Sciatic nerve (tissue), 2 donors: ENCODE results near the gene SGK1. TPM values are rescaled to one million over a fixed set of nuclear protein-coding genes. Genes with fewer than 3 reads are reported as not detected.

Experiments
- ATAC-seq: fragments of 200-7000 bp; cut with Tn5 transposase; one replicate; pipeline ENCODE4 v1.9.1; 2020; ENCODE audit warnings: mild to moderate bottlenecking, moderate library complexity
- DNase-seq: peaks from one replicate; pipeline ENCODE4 v3.0.0-alpha.2; 2020; ENCODE audit warnings: low spot score
- intact Hi-C: fragments of 100-400 bp; cut with DNase I; formaldehyde crosslinking; loops from one replicate; pipeline ENCODE4 v1.14.2; 2022
- total RNA-seq: library from RNA; stranded (reverse); fragmentation: NEBNext Ultra II Directional; extraction: Animal tissue kit (Norgen Biotek cat#: 25700); gene quantifications from one replicate; pipeline ENCODE4 v1.2.1, GENCODE V29; 2021
- donor health status: DM: no; HTN: no; CAD: no.
- donor health status: DM: no; HTN: no; CAD: no.

SGK1 gene
- total RNA-seq: 215 TPM

DNA sequence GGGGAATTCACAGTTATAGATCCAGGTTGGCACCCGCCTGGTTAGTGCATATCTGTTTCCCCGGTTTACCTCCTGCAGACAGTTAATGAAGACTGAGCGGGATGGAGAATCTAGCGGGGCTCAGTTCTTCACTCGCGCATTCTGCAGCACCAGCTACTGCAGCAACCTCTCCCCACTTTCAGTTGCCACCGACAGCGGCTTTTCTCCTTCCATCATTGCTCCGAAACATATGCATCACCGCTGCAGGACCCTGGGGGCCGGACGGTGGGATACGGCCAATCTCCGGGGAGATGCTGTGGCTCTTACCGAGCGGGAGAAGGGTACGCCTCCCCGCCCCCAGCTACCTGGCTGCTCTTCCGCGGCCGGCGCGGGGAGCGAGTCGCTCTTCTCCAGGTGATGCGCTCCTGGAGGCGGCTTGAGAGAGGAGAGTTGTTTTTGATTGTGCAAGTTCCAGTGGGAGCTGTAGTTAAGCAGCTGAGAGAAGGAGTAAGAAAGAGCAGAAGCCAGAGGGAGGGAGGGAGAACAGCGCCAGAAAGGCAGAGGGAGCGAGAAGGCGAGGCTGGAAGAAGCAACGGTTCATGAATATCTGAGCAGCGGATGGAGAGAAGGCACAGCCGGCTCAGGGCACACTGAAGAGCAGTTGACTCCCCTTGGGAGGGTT lies at the start of gene SGK1:
TSS of gene SGK1 (minus strand) at position 642 of the 661 bp plus-strand sequence. CDS start 652 bp downstream, outside the sequence.
- ATAC-seq: peak; percentile 83
- no peak for DNase-seq
- intact Hi-C loops: no loop called here

DNA sequence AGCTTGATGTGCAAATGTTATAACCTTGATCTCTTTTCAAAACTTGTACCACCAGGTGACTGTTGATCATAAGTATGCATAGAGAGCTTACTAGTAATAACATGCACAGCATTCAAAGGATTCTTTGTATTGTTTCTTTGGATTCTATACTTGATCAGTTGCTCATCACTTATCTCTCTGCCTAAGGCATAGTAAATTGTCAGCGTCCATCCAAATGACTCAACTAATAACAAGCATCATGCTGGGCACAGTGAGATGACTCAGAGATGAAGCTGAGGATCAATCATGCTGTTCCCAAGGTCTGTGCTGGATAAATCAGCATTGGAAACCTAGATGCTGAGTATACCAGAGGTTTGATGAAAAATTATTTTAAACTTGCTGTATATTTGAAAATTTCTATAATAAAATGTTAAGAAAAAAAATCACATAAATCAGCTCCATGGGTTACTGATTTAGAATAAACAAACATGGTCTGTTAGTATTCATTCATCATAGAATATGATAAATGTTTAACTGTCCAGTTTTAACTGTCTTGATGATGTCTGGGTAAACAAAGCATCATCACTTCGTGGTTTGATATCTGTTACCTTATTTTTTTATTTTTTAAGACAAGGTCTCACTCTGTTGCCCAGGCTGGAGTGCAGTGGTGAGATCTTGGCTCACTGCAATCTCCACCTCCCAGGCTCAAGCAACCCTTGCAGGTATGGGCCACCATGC lies 45.6 kb upstream of the SGK1 start:
- DNase-seq (no peak), ATAC-seq (no peak)
- intact Hi-C loops: no loop called here

DNA sequence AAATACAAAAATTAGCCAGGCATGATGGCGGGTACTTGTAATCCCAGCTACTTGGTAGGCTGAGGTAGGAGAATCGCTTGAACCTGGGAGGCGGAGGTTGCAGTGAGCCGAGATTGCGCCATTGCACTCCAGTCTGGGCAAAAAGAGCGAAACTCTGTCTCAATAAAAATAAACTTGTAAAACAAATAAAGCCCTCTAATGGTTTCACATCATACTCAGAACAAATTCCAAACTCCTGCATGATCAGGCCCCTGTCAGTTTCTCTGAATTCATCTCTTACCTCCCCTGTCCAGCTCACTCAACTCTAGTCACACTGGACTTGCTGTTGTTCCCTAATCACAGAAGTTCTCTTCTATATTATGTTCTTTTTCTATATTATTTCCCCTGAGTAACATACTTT lies 43.1 kb upstream of the SGK1 start:
- DNase-seq (no peak), ATAC-seq (no peak)
- intact Hi-C loops: no loop called here

DNA sequence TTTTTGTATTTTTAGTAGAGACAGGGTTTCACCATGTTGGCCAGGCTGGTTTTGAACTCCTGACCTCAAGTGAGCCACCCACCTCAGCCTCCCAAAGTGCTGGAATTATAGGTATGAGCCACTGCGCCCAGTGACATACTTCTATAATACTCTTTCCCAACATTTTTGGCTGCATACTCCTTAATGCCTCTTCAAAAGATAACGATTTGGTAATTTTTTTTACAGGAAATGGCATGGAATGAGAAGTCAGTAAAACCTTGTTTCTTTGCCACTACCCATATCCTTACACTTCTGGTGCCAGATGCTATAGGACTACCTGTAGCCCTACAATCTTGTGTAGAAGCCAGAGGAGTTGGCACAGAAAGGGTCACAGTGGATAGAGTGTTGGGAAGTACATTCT lies 41.4 kb upstream of the SGK1 start:
- DNase-seq (no peak), ATAC-seq (no peak)
- intact Hi-C loops: no loop called here

DNA sequence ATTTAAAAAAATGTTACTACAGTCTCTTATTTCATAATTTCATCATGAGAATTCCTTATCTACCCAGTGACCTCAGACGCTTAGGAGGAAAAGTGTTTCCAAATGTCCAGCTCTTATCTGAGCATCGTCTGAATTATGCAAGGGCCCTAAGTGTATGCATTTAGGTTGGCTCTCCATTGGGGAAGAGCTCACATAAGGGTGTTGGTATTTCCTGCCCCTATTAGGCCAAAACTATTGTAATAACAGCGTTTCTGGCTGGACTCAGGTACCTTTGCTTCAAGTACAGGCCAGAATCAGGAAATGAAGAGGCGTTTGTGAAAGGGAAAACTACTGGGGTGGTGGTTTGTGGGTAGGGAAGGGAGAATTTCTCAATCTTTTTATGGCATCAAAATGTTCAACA lies 40.4 kb upstream of the SGK1 start:
- peak; percentile 22 for ATAC-seq
- intact Hi-C loops: no loop called here
- no peak for DNase-seq

DNA sequence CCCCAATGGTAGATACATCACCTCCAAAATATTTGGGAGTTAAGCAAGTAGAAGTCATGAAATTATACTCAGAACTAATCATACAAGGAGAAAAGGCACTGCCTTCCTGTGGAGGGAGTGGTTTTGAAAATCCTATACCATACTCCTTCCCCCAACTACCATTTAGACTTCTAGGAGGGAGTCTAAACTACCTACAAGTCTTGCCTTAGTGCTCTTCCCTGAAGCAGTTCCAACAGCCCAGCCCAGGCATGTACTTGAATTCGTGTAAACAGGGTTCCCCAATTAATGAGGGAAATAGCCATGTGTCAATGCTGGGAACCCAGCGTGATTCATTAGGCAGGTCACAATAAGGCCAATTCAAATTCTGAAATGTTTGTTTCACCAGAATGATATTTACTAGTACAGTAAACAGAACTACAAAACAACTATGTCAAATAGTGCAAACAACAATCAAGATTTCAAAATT lies 39.1 kb upstream of the SGK1 start:
- intact Hi-C loops: no loop called here
- DNase-seq: no peak
- ATAC-seq: no peak

DNA sequence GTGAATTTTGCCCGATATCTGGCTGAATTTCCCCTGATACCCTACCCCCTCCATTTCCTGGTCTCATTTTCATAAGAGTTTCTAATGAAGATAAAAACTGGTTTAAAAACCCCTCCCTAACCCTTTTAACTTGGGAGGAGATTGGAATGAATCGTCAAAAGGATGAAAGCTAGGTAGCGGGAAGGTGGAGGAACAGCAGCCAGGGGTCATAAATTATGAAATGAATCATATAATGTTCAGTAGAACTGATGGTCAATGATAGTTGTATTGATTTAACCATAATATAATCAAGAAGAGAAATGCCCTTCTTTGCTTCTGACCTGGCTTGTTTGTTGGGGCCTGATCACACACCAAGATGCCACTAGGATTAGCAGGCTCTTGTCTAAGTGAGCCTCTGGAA lies 38.5 kb upstream of the SGK1 start:
- no peak for ATAC-seq
- no peak for DNase-seq
- intact Hi-C loops: no loop called here

DNA sequence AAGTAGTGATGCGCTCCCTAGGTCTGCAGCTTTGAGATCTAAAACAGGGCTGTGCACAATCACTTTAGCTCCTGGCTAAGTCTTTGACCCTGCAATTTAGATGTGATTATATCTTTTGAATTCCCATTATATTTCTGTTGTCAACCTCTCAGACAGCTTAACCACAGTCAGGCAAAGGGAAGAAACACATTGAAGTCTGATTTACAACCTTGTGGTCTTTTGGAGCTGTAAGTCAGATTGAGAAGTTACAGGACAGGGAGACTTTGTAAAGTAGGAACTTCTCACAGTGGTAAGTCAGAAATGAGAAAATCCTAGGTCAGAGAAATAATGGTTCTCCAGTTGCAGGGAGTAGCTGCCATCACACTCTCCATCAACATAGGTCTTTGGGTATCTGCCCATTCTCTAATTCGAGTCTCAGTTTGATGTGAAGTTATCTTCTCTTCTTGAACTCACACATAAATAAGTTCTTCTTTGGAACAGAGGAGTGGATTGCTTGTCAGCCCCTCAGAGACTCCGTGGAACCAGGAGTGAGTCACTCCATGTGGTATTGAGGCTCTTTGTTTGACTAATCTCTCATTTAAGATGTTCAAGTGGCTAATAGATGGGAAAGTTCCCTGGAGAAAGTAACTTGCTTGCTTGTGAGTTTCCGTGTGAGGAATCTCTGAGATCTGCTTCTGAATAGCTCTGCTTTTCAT lies 35.0 kb upstream of the SGK1 start:
- DNase-seq (no peak), ATAC-seq (no peak)
- intact Hi-C loops: no loop called here

DNA sequence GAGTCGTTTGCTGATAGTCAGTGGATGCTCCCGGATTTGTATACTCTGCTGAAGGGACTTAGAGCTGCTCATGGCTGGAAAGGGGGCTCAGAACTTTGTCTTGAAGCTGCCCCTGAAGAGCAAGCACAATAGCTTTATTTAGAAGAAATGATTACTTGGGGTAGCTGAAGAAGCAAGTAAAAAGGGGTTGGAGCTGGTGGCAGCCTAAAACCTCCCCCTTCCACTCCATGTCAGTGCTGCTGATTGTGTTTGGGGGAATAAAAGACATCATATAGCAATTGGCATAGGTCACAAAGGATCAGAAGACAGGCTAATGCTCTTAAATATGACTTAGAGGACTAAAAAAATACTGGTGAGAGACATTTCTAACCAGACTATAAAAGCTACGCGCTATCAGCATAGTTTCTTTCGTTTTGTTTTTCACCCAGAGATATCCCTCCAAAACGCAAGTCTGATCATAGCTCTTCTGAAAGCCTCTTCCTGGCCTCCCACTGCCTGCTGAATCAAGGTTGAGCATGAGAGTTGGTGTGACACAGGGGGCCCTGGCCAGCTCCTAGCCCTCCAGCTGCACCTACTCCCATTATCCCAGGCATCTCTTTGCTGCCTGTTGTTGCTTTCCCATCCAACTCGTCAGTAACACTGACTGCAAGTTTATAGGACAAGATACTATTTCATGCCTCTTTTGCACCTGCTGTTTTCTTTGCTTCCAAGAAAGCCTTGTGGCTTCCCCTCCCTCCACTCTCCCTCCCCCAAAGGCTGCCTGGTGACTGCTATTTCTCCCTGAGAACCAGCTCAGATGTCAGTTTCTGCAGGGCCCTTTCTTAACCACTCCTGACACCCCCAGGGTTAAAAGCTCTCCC lies 33.9 kb upstream of the SGK1 start:
- intact Hi-C loops: no loop called here
- ATAC-seq: no peak
- DNase-seq: no peak

DNA sequence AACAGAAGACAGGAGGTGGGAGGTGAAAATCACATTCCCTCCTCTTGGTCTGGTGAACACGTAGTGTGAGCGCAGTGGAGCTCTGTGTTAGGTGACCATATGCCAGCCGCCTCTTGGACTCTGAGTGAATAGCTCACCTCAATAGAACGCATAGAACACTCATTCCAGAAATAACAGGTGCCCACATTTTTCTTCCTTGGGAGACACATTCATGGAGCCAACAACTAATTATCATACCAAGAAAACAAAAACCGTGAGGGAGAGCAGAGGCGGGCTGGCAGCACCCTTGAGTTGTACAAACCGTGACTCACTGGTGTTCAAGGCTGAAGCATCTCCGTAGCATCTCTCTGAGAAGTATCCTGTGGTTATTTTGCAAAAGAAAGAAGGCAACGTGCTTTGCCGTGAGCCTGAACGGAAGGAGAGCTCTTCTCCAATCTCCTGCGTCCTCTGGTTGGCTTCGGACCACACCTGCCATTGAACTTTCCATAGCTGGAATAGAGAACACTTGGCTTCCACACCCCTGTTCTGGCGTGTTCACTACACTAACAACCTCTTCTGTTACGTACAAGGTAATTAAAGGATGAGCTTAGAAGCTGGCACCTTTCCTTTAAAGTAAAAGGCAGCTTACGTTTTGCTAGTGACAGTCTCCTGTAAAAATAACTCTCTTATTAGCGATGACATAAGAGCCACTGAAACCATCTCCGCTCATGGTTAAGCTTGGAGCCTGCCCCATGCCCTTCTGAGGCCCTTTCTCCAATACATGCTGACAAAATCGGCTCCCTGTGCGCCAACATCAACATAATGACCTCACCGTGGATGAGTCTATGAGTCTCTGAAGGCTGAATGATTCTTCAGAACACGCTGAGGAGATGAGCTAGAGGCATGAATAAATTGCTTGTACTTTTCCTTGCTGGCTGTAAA lies 30.2 kb upstream of the SGK1 start:
- ATAC-seq (peak; percentile 95), DNase-seq (peak; percentile 86)
- intact Hi-C loops: no loop called here

DNA sequence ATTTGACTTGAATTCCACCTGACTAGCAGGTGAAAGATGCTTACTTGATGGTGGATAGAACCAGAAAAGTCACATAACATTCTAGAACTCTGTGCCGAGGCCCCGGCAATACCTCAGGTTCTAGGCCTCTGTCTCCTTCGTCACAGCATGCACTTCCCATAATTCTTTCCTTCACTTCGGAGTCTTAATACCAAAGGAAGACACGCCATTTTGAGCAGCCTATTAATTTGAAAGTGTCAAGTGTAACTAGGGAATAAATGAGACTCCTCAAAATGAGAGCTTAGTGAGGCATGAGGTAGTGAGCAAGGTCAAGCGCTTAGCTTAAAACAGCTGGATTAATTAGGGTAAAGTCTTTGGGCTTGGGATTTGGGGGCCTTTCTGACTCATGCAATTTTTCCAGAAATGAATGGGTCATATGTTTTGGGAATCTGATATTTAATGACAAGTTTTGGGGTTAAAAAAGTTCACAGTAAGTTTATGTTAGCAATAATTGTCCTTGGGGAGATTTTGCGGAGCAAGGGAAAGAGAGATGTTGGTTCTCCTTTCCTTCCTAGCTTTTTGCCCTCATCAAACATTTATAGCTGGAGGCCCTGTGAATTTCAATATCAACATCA lies 29.1 kb upstream of the SGK1 start:
- intact Hi-C loops: no loop called here
- DNase-seq (no peak), ATAC-seq (no peak)

DNA sequence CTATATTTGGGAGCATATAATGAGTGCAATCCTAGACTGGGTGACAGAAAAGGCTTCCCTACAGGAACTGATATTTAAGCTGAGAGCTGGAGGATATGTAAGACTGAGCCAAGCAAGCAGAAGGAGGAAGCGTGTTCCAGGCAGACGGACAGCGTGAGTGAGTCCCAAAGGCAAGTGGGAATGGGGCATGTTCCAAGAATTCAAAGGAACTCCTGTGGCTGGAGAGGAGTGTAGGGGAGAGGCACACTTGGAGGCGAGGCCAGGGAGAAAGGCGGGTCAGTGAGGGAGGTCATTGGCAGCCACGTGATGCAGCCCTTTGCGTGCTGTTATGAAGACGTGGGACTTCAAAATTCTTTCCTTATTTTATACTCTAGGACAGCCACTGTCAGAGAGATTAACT lies 27.9 kb upstream of the SGK1 start:
- ATAC-seq (peak; percentile 83), DNase-seq (peak; percentile 82)
- intact Hi-C loops: no loop called here

DNA sequence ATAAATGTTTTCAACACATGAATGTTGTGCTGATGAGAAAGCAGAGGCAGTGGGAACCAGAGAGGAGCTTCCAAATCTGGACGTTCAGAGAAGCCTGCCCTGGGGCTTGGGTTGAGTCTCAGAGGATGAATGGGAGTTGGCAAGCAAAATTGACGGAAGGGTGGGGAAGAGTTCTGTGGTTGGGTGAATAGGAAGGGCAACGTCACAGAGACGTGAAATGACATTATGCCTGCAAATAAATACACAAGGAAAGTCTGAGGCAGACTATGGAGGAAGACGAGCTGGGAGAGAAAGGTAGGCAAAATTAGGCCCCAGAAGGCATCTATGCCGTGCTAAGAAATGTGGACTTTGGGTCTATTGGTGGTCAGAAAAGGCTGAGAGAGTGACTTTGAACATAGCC lies 25.2 kb upstream of the SGK1 start:
- intact Hi-C loops: no loop called here
- ATAC-seq: no peak
- DNase-seq: no peak

DNA sequence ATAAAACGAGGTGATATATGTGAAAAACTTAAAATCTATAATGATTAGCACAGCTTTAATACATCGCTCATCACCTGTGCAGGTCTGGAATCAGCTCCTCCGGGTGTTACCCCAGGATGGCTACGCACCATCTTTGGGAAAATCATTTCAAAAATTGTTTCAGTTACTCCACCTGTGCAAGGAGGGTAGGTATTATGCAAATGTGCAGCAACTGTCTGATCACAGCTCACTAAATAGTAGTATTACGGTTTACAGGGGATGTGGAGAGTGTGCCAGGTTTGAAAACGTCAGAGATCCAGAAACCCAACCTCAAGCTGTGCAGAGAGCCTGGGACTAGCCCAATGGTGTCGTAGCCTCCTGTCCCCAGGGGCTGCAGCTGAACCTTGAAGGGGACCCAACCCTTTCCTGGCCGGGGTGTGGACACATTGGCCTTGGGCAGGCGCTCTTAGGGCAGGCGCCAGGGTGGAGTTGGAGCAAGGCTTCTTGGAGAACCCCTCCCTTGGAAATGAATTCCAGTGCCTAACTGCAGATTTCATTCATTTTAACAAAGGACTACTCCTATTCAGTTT lies 24.2 kb upstream of the SGK1 start:
- DNase-seq: no peak
- intact Hi-C loops: no loop called here
- no peak for ATAC-seq

DNA sequence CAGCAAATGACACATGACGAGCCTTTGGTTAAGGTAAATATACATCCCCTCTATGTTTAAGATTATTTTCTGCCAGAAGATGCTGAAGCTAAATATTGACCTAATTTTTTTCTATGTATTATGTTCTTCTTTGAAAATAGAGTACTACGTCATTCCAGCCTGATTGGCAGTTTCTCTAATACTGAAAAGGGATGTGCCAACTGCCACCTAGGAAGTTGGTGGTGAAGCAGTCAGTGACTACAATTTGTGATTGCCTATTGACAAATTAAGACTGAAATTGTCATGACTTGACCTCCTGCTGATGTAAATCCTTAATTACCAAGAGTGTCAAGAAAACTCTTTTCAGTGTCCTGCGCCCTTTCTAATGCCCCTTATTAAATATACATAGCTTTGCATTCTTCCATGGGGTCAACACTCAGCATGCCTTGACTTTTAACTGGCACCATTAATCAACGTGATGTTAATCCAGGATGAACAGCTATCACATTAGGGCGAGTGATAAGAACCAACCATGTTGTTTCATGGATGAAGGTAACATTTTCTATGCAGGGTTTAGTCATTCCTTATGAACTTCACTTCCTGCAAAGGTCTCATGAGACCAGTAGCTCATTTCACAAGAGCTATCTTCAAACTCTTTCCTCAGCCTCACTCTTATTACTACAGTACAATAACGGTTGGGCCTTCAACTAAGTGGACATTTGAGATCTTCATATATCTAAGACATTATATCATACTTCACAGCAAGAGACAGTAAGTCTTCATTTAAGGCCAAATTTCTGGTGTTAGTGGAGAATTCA lies 22.5 kb upstream of the SGK1 start:
- ATAC-seq (no peak), DNase-seq (no peak)
- intact Hi-C loops: no loop called here

DNA sequence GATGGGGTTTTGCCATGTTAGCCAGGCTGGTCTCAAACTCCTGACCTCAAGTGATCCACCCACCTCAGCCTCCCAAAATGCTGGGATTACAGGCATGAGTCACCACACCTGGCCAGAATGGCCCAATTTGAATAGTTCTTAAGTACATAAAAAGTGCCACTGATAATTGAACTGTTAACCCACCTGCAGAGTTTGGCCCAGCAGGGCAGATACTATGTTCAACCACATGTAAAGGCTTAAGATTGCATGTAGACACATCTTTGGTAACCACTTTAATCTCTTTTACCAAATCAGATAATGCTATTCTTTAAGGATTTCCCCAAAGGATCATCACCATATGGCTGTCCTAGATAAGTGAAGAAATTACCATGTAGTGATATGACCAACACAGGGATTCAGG lies 21.3 kb upstream of the SGK1 start:
- intact Hi-C loops: no loop called here
- DNase-seq (no peak), ATAC-seq (no peak)

DNA sequence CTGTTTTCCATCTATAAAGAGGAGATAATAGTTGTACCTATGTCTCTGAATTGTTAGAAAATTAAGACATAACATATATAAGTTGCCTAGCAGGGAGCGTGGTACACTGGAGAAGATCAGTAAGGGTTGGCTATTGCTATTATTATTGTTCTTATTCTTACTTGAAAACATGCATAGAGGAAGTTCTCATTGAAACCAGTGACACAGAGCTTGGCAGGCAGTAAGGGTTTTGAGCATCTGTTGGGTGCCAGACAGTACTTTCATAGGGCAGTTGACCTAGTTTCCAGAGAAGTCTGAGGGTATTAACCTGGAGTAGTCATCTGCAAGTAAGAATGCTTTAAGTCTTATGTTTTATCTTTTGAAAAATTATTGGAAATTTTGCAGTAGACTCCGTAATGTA lies 13.3 kb upstream of the SGK1 start:
- intact Hi-C loops: no loop called here
- no peak for ATAC-seq
- DNase-seq: no peak
